ENCODE measurements around the gene TAS2R50.

The TAS2R50 gene

GRCh38 chr12:10989107-10989506 is 2.4 kb upstream of the TAS2R50 start:
- peaks cover 21% of the 10 kb centered on the region for H3K9me3 ChIP-seq (ENCODE audit: control insufficient read depth, low read length)
- no peak overlapping the region for H3K23ac ChIP-seq (ENCODE audit: low read length in 2 of 2)
- H2AK5ac ChIP-seq (ENCODE audit: low read length, severe bottlenecking): no peak overlapping the region
- no peak overlapping the region for H4K91ac ChIP-seq (ENCODE audit: low read length)
- no peak overlapping the region for H2BK12ac ChIP-seq (ENCODE audit: low read length in 2 of 2)
- no peaks in the 10 kb centered on the region for H3K27me3 ChIP-seq (ENCODE audit: control insufficient read depth in 1 of 2, insufficient read depth in 1 of 2, low read length in 2 of 2)
- H4K8ac ChIP-seq (ENCODE audit: low read length): no peak overlapping the region
- H3K4ac ChIP-seq (ENCODE audit: low read depth in 1 of 2, low read length in 2 of 2): no peak overlapping the region
- no peak for DNase-seq
- peaks cover 17% of the 10 kb centered on the region for H3K79me1 ChIP-seq (replicated peaks; ENCODE audit: low read length, poor library complexity, severe bottlenecking)
- 100% methylated on average over 1 of the region's 2 CpGs for WGBS
- H2BK15ac ChIP-seq (ENCODE audit: low read depth, poor library complexity, severe bottlenecking): no peak overlapping the region
- no peaks in the 10 kb centered on the region for H3K4me1 ChIP-seq (ENCODE audit: control insufficient read depth, insufficient read depth, low read depth, low read length)
- H3K36me3 ChIP-seq (ENCODE audit: control insufficient read depth in 1 of 2, insufficient read depth in 2 of 2, low read depth in 1 of 2, low read length in 2 of 2): peaks cover 6 to 14% of the 10 kb centered on the region in 2 experiments
- no peak overlapping the region for H3K14ac ChIP-seq (ENCODE audit: low read length in 2 of 2)
- no peak overlapping the region for H3K4me2 ChIP-seq (ENCODE audit: low read length, poor library complexity, severe bottlenecking)
- no peak overlapping the region for H2BK120ac ChIP-seq (ENCODE audit: low read depth, low read length)
- H2BK5ac ChIP-seq (ENCODE audit: low read depth, low read length, poor library complexity, severe bottlenecking): no peak overlapping the region
- no peak overlapping the region for H3K18ac ChIP-seq (ENCODE audit: low read depth in 1 of 2, low read length in 2 of 2)
- H3K27ac ChIP-seq (ENCODE audit: low read length, poor library complexity, severe bottlenecking): no peak overlapping the region
- no peak overlapping the region for H2AFZ ChIP-seq (ENCODE audit: low read depth, low read length)
- H3K9ac ChIP-seq (ENCODE audit: low read length): no peak overlapping the region
- no peak overlapping the region for H3K4me3 ChIP-seq (ENCODE audit: insufficient read depth in 1 of 2, low read depth in 1 of 2, low read length in 2 of 2)

GRCh38 chr12:10982244-10982643 is 4.5 kb downstream of the TAS2R50 start:
- H3K18ac ChIP-seq (ENCODE audit: low read depth in 1 of 2, low read length in 2 of 2): no peak overlapping the region
- H2BK5ac ChIP-seq (ENCODE audit: low read depth, low read length, poor library complexity, severe bottlenecking): no peak overlapping the region
- no peak overlapping the region for H3K23ac ChIP-seq (ENCODE audit: low read length in 2 of 2)
- H4K91ac ChIP-seq (ENCODE audit: low read length): no peak overlapping the region
- no peak overlapping the region for H2BK15ac ChIP-seq (ENCODE audit: low read depth, poor library complexity, severe bottlenecking)
- peaks cover 2% of the 10 kb centered on the region for H3K79me1 ChIP-seq (replicated peaks; ENCODE audit: low read length, poor library complexity, severe bottlenecking)
- H4K8ac ChIP-seq (ENCODE audit: low read length): no peak overlapping the region
- DNase-seq: no peak
- H2BK12ac ChIP-seq (ENCODE audit: low read length in 2 of 2): no peak overlapping the region
- H3K4me3 ChIP-seq (ENCODE audit: insufficient read depth in 1 of 2, low read depth in 1 of 2, low read length in 2 of 2): no peak overlapping the region
- no peaks in the 10 kb centered on the region for H3K27me3 ChIP-seq (ENCODE audit: control insufficient read depth in 1 of 2, insufficient read depth in 1 of 2, low read length in 2 of 2)
- no peak overlapping the region for H3K4ac ChIP-seq (ENCODE audit: low read depth in 1 of 2, low read length in 2 of 2)
- no peak overlapping the region for H2AK5ac ChIP-seq (ENCODE audit: low read length, severe bottlenecking)
- WGBS: 100% methylated on average over 5 of the region's 5 CpGs
- no peak overlapping the region for H3K9ac ChIP-seq (ENCODE audit: low read length)
- no peak overlapping the region for H2BK120ac ChIP-seq (ENCODE audit: low read depth, low read length)
- H3K14ac ChIP-seq (ENCODE audit: low read length in 2 of 2): no peak overlapping the region
- H3K9me3 ChIP-seq (ENCODE audit: control insufficient read depth, low read length): no peaks in the 10 kb centered on the region
- H3K4me1 ChIP-seq (ENCODE audit: control insufficient read depth, insufficient read depth, low read depth, low read length): no peaks in the 10 kb centered on the region
- no peak overlapping the region for H2AFZ ChIP-seq (ENCODE audit: low read depth, low read length)
- H3K4me2 ChIP-seq (ENCODE audit: low read length, poor library complexity, severe bottlenecking): no peak overlapping the region
- H3K27ac ChIP-seq (ENCODE audit: low read length, poor library complexity, severe bottlenecking): no peak overlapping the region
- no peaks in the 10 kb centered on the region for H3K36me3 ChIP-seq (ENCODE audit: control insufficient read depth in 1 of 2, insufficient read depth in 2 of 2, low read depth in 1 of 2, low read length in 2 of 2)

- Histone ChIP-seq H2AK5ac (ENCODE audit: low read length, severe bottlenecking) (no peak overlapping the region), H3K9ac (ENCODE audit: low read length) (no peak overlapping the region), H3K4me1 (ENCODE audit: control insufficient read depth, insufficient read depth, low read depth, low read length) (no peaks in the 10 kb centered on the region), H3K9me3 (ENCODE audit: control insufficient read depth, low read length) (peaks cover 3% of the 10 kb centered on the region), H3K4ac (ENCODE audit: low read depth in 1 of 2, low read length in 2 of 2) (no peak overlapping the region), H4K8ac (ENCODE audit: low read length) (no peak overlapping the region), H3K36me3 (ENCODE audit: control insufficient read depth in 1 of 2, insufficient read depth in 2 of 2, low read depth in 1 of 2, low read length in 2 of 2) (no peaks in the 10 kb centered on the region), H2BK5ac (ENCODE audit: low read depth, low read length, poor library complexity, severe bottlenecking) (no peak overlapping the region), H3K4me2 (ENCODE audit: low read length, poor library complexity, severe bottlenecking) (no peak overlapping the region), H2AFZ (ENCODE audit: low read depth, low read length) (no peak overlapping the region), H3K79me1 (replicated peaks; ENCODE audit: low read length, poor library complexity, severe bottlenecking) (peaks cover 6% of the 10 kb centered on the region), H3K27ac (ENCODE audit: low read length, poor library complexity, severe bottlenecking) (no peak overlapping the region), H3K14ac (ENCODE audit: low read length in 2 of 2) (no peak overlapping the region), H4K91ac (ENCODE audit: low read length) (no peak overlapping the region), H3K18ac (ENCODE audit: low read depth in 1 of 2, low read length in 2 of 2) (no peak overlapping the region), H3K4me3 (ENCODE audit: insufficient read depth in 1 of 2, low read depth in 1 of 2, low read length in 2 of 2) (no peak overlapping the region), H2BK15ac (ENCODE audit: low read depth, poor library complexity, severe bottlenecking) (no peak overlapping the region), H2BK120ac (ENCODE audit: low read depth, low read length) (no peak overlapping the region), H3K27me3 (ENCODE audit: control insufficient read depth in 1 of 2, insufficient read depth in 1 of 2, low read length in 2 of 2) (no peaks in the 10 kb centered on the region), H3K23ac (ENCODE audit: low read length in 2 of 2) (no peak overlapping the region), H2BK12ac (ENCODE audit: low read length in 2 of 2) (no peak overlapping the region)
- no peak for DNase-seq
- 91% methylated on average over 3 of the region's 3 CpGs for WGBS
Observed at GRCh38 chr12:10974965-10975364, 11.7 kb downstream of the TAS2R50 start.

- WGBS: 95% methylated on average over 12 of the region's 15 CpGs
- H3K27me3 ChIP-seq (ENCODE audit: control insufficient read depth in 1 of 2, insufficient read depth in 1 of 2, low read length in 2 of 2): no peaks in the 10 kb centered on the region
- H3K27ac ChIP-seq (ENCODE audit: low read length, poor library complexity, severe bottlenecking): peak overlapping the region; percentile 29
- peak; percentile 4 for DNase-seq
- H3K4me2 ChIP-seq (ENCODE audit: low read length, poor library complexity, severe bottlenecking): no peak overlapping the region
- H4K91ac ChIP-seq (ENCODE audit: low read length): no peak overlapping the region
- H3K18ac ChIP-seq (ENCODE audit: low read depth in 1 of 2, low read length in 2 of 2): no peak overlapping the region
- H3K14ac ChIP-seq (ENCODE audit: low read length in 2 of 2): no peak overlapping the region
- H2BK5ac ChIP-seq (ENCODE audit: low read depth, low read length, poor library complexity, severe bottlenecking): no peak overlapping the region
- no peak overlapping the region for H3K9ac ChIP-seq (ENCODE audit: low read length)
- no peak overlapping the region for H2AK5ac ChIP-seq (ENCODE audit: low read length, severe bottlenecking)
- no peak overlapping the region for H2BK12ac ChIP-seq (ENCODE audit: low read length in 2 of 2)
- no peak overlapping the region for H2BK120ac ChIP-seq (ENCODE audit: low read depth, low read length)
- H3K36me3 ChIP-seq (ENCODE audit: control insufficient read depth in 1 of 2, insufficient read depth in 2 of 2, low read depth in 1 of 2, low read length in 2 of 2): peaks cover 0 to 4% of the 10 kb centered on the region in 2 experiments
- H3K4ac ChIP-seq (ENCODE audit: low read depth in 1 of 2, low read length in 2 of 2): no peak overlapping the region
- H2BK15ac ChIP-seq (ENCODE audit: low read depth, poor library complexity, severe bottlenecking): no peak overlapping the region
- H3K79me1 ChIP-seq (replicated peaks; ENCODE audit: low read length, poor library complexity, severe bottlenecking): peaks cover 6% of the 10 kb centered on the region
- H3K4me3 ChIP-seq (ENCODE audit: insufficient read depth in 1 of 2, low read depth in 1 of 2, low read length in 2 of 2): peak overlapping the region in 1 of 2 experiments; percentile 19
- peaks cover 4% of the 10 kb centered on the region for H3K4me1 ChIP-seq (ENCODE audit: control insufficient read depth, insufficient read depth, low read depth, low read length)
- H2AFZ ChIP-seq (ENCODE audit: low read depth, low read length): no peak overlapping the region
- H4K8ac ChIP-seq (ENCODE audit: low read length): no peak overlapping the region
- no peak overlapping the region for H3K23ac ChIP-seq (ENCODE audit: low read length in 2 of 2)
- H3K9me3 ChIP-seq (ENCODE audit: control insufficient read depth, low read length): no peaks in the 10 kb centered on the region
Observed at GRCh38 chr12:10968765-10969456, 17.8 kb downstream of the TAS2R50 start.

Data from mesenchymal stem cell (in vitro differentiated cells and primary cell).